Left ventricle myocardium inferior (tissue), 1 donor: ENCODE measurements around the gene CCL4. TPM values are rescaled to one million over a fixed set of nuclear protein-coding genes. Genes with fewer than 3 reads are reported as not detected.

Experiments
- DNase-seq: peaks from one replicate; pipeline ENCODE4 v3.0.0-alpha.2; 2020
- H3K27ac ChIP-seq: fragments of 200-600 bp; replicated peaks from 2 replicates; pipeline ENCODE4 v1.8.0; 2021
- H3K27me3 ChIP-seq: fragments of 200-600 bp; 2 replicates; pipeline ENCODE4 v1.8.0; 2021; ENCODE audit warnings: low read depth
- H3K36me3 ChIP-seq: fragments of 200-600 bp; 2 replicates; pipeline ENCODE4 v1.8.0; 2021
- H3K4me1 ChIP-seq: fragments of 200-600 bp; 2 replicates; pipeline ENCODE4 v1.8.0; 2021
- H3K4me3 ChIP-seq: fragments of 200-600 bp; 2 replicates; pipeline ENCODE4 v1.8.0; 2021; ENCODE audit warnings: mild to moderate bottlenecking, moderate library complexity
- H3K9me3 ChIP-seq: fragments of 200-600 bp; replicated peaks from 2 replicates; pipeline ENCODE4 v1.8.0; 2021
- intact Hi-C: fragments of 100-400 bp; cut with micrococcal nuclease; formaldehyde crosslinking; loops from one replicate; pipeline ENCODE4 v1.11.0; 2022
- total RNA-seq: library from RNA; stranded (reverse); fragmentation: NEBNext Ultra II Directional; extraction: Animal tissue kit (Norgen Biotek cat#: 25700); gene quantifications from one replicate; pipeline ENCODE4 v1.2.1, GENCODE V29; 2021
- TF ChIP-seq, protein P1 (sequence below): fragments of 200-600 bp; IDR thresholded peaks from 2 replicates; pipeline ENCODE4 v1.8.0; 2021; ENCODE audit warnings: antibody characterized with exemption, mild to moderate bottlenecking, borderline replicate concordance
- donor health status: DM: no; HTN: yes; CAD: no; lungs with severe emphysema.

Gene CCL4
- total RNA-seq, 1 donor from 2014 or later: 0.91 TPM

DNA sequence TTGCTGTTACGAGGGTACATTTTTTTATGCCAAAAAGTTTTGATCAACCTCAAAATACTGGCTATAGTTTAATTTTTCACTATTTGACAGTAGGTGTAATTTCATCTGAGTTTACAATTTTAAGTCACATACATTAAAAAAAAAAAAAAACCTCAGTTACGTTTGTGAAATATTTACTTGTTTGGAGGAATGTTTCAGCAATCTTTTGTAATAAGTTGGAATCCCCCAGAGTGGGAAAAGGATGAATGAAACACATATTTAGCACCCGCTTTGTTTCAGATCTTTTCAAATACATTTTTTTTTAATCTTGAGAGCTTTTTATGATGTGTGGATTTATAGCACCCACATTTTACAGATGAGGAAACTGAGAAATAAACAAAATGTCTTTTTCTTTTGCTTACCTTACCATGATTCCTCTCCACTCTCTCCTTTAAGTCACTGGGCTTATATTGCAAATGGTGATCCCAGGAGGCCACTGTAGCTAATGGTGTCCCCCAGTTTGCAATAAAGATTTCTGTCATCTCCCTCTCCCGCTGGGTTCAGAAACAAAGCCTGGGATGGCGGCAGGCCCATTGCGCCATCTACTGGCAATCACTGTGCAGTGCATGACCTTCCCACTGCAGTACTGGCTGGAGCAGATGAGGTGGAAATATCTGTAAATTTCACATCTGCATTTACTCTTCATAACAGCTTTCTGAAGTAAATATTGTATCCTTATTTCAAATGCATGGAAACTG is 45.1 kb downstream of the CCL4 start:
- Histone ChIP-seq H3K27ac (peak overlapping the region; percentile 1), H3K4me1 (no peaks in the 10 kb centered on the region), H3K27me3 (peaks cover 39% of the 10 kb centered on the region), H3K9me3 (no peaks in the 10 kb centered on the region), H3K4me3 (peak overlapping the region; percentile 19), H3K36me3 (no peaks in the 10 kb centered on the region)
- intact Hi-C loops: no loop called here
- DNase-seq: peak; percentile 65
- TF ChIP-seq, protein P1, sequence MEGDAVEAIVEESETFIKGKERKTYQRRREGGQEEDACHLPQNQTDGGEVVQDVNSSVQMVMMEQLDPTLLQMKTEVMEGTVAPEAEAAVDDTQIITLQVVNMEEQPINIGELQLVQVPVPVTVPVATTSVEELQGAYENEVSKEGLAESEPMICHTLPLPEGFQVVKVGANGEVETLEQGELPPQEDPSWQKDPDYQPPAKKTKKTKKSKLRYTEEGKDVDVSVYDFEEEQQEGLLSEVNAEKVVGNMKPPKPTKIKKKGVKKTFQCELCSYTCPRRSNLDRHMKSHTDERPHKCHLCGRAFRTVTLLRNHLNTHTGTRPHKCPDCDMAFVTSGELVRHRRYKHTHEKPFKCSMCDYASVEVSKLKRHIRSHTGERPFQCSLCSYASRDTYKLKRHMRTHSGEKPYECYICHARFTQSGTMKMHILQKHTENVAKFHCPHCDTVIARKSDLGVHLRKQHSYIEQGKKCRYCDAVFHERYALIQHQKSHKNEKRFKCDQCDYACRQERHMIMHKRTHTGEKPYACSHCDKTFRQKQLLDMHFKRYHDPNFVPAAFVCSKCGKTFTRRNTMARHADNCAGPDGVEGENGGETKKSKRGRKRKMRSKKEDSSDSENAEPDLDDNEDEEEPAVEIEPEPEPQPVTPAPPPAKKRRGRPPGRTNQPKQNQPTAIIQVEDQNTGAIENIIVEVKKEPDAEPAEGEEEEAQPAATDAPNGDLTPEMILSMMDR: peak; percentile 98

DNA sequence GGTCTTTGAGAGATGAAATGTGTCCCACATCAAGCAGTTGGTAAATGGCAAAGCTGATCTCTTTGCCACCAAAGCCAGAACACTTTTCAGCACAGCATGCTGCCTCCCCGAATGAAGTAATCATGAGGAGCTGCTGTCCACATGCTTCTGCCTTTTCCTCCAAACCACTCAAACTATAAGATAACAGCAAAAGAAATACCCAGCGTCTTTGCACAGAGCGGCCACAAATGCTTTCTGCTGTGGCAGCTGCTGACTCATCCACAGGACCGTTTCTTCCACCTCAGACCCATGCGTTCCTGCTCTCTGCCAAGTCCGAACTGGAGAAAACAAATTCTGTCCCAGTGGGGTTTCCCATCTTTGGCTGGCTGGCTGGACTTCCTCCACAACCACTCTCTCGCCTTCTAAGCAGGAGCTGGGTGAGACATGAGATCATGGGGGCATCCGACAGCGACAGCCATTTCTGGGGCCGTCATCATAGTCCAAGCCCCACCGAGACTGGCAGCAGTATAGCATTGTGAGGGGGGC is 45.7 kb downstream of the CCL4 start:
- peak overlapping the region; percentile 1 for H3K27ac ChIP-seq
- no peaks in the 10 kb centered on the region for H3K9me3 ChIP-seq
- peak; percentile 21 for DNase-seq
- peaks cover 45% of the 10 kb centered on the region for H3K27me3 ChIP-seq
- intact Hi-C loops: no loop called here
- H3K4me3 ChIP-seq: peak overlapping the region; percentile 19
- no peaks in the 10 kb centered on the region for H3K4me1 ChIP-seq
- no peaks in the 10 kb centered on the region for H3K36me3 ChIP-seq
- TF ChIP-seq, protein P1: no peak

DNA sequence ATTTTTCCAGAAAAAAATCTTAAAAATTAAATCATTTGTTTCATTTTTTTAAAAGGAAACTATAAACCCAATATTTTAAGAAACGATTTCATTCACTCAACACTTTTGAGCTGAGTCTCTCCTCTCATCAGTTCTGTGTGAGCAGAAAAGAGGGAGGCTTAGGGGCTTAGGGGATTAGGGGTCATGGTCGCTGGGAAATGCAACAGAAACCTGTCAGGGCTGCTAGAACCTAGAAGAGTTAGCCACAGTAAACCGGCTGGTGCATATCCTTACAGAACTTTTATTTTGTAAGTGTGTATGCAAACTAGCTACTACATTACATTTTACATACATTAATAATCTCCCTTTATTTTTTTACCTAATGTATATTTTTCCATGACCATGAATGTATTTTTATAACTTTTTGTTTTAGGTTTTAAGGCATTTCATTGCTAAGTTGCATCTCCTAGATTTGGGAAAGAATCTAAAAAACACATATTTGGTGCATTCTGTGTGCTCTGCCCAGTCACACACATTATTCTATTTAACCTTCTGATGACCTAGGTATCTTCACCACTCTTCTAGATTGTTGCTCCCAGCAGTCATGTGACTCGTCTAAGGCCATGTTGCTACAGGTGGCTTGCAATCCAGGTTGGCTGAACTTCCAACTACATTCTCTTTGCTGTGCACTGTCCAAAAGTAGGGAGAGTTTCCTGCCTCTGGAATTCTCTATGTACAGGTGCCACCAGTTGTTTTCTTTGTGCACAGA is 48.4 kb downstream of the CCL4 start:
- Histone ChIP-seq H3K36me3 (no peaks in the 10 kb centered on the region), H3K27ac (no peak overlapping the region), H3K9me3 (no peaks in the 10 kb centered on the region), H3K4me3 (no peak overlapping the region), H3K27me3 (peaks cover 66% of the 10 kb centered on the region), H3K4me1 (no peaks in the 10 kb centered on the region)
- DNase-seq: no peak
- intact Hi-C loops: no loop called here
- TF ChIP-seq, protein P1: no peak

DNA sequence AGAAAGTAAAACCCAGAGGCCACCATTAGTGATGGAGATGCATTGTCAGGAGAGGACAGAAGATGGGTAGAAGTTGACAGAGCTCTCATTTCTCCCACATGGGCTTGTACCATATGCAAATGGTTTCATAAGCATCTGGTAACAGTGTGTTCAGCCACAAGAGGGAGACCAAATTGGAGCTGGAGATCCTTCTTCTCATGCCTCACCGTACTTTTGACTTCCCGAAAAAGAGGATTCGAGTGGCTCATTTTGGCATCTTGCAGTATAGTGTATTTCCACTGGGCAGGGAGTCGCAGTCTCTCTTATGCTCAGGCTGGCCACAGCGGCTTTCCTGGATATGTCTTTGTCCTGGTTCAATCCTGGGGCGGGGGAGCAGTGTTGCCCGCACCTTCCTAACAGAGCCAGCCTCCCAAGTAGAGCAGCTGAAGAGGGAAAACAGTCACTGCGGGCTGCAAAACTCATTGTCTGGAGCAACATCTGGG is 49.1 kb downstream of the CCL4 start:
- Histone ChIP-seq H3K27me3 (peaks cover 66% of the 10 kb centered on the region), H3K36me3 (no peaks in the 10 kb centered on the region), H3K27ac (no peak overlapping the region), H3K4me1 (no peaks in the 10 kb centered on the region), H3K4me3 (no peak overlapping the region), H3K9me3 (no peaks in the 10 kb centered on the region)
- TF ChIP-seq, protein P1: no peak
- intact Hi-C loops: no loop called here
- no peak for DNase-seq

DNA sequence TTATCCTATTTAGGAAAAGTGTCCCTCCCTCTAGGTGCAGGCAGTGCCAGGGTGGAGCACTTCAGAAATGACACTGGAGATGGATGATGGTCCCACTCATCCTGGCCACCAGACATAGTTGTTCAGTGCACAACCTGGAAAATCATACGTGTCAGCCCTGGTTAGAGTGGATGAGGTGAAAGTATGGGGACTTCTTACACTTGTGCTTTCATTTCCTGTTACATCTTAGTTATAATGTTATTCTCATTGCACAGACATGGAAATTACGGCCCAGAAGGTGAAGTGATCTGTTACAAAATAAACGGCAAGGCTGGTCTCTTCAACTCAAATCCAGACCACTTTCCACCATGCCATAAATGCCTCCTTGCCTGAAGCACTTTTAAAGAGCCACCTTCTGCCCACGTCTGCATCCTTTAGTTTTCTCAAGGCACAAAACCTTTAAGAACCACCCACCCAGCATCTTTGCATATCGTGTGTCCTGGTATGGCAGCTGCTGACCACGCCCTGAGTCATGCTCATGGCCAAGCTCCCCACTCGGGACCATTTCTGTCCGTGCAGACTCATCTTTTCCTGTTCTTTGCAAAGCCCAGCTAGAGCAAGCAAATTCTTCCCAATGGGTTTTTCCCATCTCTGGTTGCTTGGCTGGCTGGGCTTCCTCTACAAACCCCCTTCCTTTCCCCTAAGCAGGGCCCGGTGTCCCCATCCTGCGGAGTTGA is 50.4 kb downstream of the CCL4 start:
- intact Hi-C loops: no loop called here
- TF ChIP-seq, protein P1: no peak
- no peaks in the 10 kb centered on the region for H3K4me1 ChIP-seq
- no peak overlapping the region for H3K27ac ChIP-seq
- peaks cover 66% of the 10 kb centered on the region for H3K27me3 ChIP-seq
- H3K36me3 ChIP-seq: no peaks in the 10 kb centered on the region
- H3K4me3 ChIP-seq: no peak overlapping the region
- DNase-seq: no peak
- H3K9me3 ChIP-seq: no peaks in the 10 kb centered on the region
